GM12878 (cell line): ENCODE measurements around the gene RNF223. TPM values are rescaled to one million over a fixed set of nuclear protein-coding genes. Genes with fewer than 3 reads are reported as not detected.

Experiments
- ATAC-seq: fragments of 200-7000 bp; cut with Tn5 transposase; 3 replicates; pipeline ENCODE4 v1.9.1; 2020; ENCODE audit warnings: mild to moderate bottlenecking, moderate library complexity
- BruUV-seq: library from RNA; stranded (reverse); fragments of 400-500 nt; replicated peaks from 2 replicates; lab custom pipeline; 2021; lab: Mats Ljungman, UMichigan
- CTCF ChIA-PET: fragments of 300-600 bp; sonication (Branson Sonifier 250); formaldehyde crosslinking; extraction: SDS; loops from one replicate; lab custom pipeline; 2021; ENCODE audit warnings: inconsistent platforms; lab: Yijun Ruan, JAX
- POLR2A ChIA-PET: fragments of 350-600 bp; formaldehyde crosslinking; extraction: SDS; loops from one replicate; lab custom pipeline; 2021; ENCODE audit warnings: inconsistent platforms; lab: Charles Lee
- RAD21 ChIA-PET: fragments of 300-600 bp; sonication (Branson Sonifier 250); formaldehyde crosslinking; loops from one replicate; lab custom pipeline; 2023; ENCODE audit warnings: antibody characterized with exemption; ENCODE audit not compliant: unreplicated experiment; lab: Charles Lee
- SMC1A ChIA-PET: fragments of 300-600 bp; sonication (Branson Sonifier 250); formaldehyde crosslinking; loops from one replicate; lab custom pipeline; 2023; ENCODE audit not compliant: unreplicated experiment, uncharacterized antibody; lab: Charles Lee
- DNase-seq: peaks from one replicate; pipeline ENCODE4 v3.0.0-alpha.2; 2011; ENCODE audit warnings: low read depth, low spot score
- FAIRE-seq: peaks from 3 replicates; lab custom pipeline; 2011; peaks lifted over from hg19 to GRCh38; lab: Jason Lieb, UNC
- H2AFZ ChIP-seq: 2 replicates; pipeline ENCODE4 v1.6.0; 2011; ENCODE audit warnings: low read depth, low read length, control low read depth; ENCODE audit not compliant: control insufficient read depth
- H3K27ac ChIP-seq: 2 replicates; pipeline ENCODE4 v1.5.1; 2011; ENCODE audit warnings: control low read depth; ENCODE audit not compliant: control insufficient read depth, insufficient read depth
- H3K27me3 ChIP-seq, 2 experiments: replicated peaks in 1 of 2; 2 replicates each; pipeline versions ENCODE4 v1.6.0 to v1.6.1; 2011; ENCODE audit warnings: low read length in 1 of 2; ENCODE audit not compliant: control insufficient read depth in 2 of 2, insufficient read depth in 2 of 2
- H3K36me3 ChIP-seq, 2 experiments: 2 replicates each; pipeline ENCODE4 v1.5.1; 2011; ENCODE audit warnings: low read length in 1 of 2; ENCODE audit not compliant: control insufficient read depth in 2 of 2, insufficient read depth in 2 of 2
- H3K4me1 ChIP-seq: 2 replicates; pipeline ENCODE4 v1.6.1; 2011; ENCODE audit warnings: mild to moderate bottlenecking, low read length, moderate library complexity, mixed read lengths; ENCODE audit not compliant: control insufficient read depth, insufficient read depth
- H3K4me2 ChIP-seq: 2 replicates; pipeline ENCODE4 v1.6.0; 2011; ENCODE audit warnings: control low read depth; ENCODE audit not compliant: control insufficient read depth, insufficient read depth
- H3K4me3 ChIP-seq: fragments of 200-600 bp; sonication (generic); 2 replicates; pipeline ENCODE4 v1.5.1; 2016
- H3K79me2 ChIP-seq: 2 replicates; pipeline ENCODE4 v1.6.0; 2011; ENCODE audit warnings: low read length; ENCODE audit not compliant: control insufficient read depth, insufficient read depth
- H3K9ac ChIP-seq: 2 replicates; pipeline ENCODE4 v1.8.0; 2011; ENCODE audit warnings: low read length, control low read depth, mixed read lengths; ENCODE audit not compliant: control insufficient read depth, insufficient read depth
- H3K9me3 ChIP-seq: replicated peaks from 3 replicates; pipeline ENCODE4 v1.5.1; 2011; ENCODE audit warnings: mild to moderate bottlenecking, low read length; ENCODE audit not compliant: control insufficient read depth, insufficient read depth
- H4K20me1 ChIP-seq: 2 replicates; pipeline ENCODE4 v1.6.0; 2011; ENCODE audit not compliant: control insufficient read depth, insufficient read depth
- BHLHE40 ChIP-seq, 2 experiments: fragments of 450-650 bp in 1 of 2; IDR thresholded peaks; 2 replicates each; pipeline ENCODE4 v1.6.1; 2011 to 2017; ENCODE audit warnings: low read depth in 2 of 2, borderline replicate concordance in 1 of 2, improper control_type of control experiment in 1 of 2, low read length in 1 of 2, mild to moderate bottlenecking in 1 of 2
- BMI1 ChIP-seq: fragments of 450-650 bp; IDR thresholded peaks from 2 replicates; pipeline ENCODE4 v1.6.1; 2016; ENCODE audit warnings: mild to moderate bottlenecking, moderate library complexity, borderline replicate concordance
- FOXM1 ChIP-seq: IDR thresholded peaks from 2 replicates; pipeline ENCODE4 v1.6.1; 2012; ENCODE audit warnings: low read depth, mild to moderate bottlenecking, inconsistent platforms, low read length, moderate library complexity
- POLR2A ChIP-seq: IDR thresholded peaks from 2 replicates; pipeline ENCODE4 v1.6.1; 2011; ENCODE audit warnings: low read depth, mild to moderate bottlenecking, low read length
- RAD51 ChIP-seq: fragments of 450-650 bp; IDR thresholded peaks from 2 replicates; pipeline ENCODE4 v1.6.1; 2016; ENCODE audit warnings: moderate library complexity, mild to moderate bottlenecking, inconsistent platforms
- SMAD1 ChIP-seq: fragments of 450-650 bp; IDR thresholded peaks from 2 replicates; pipeline ENCODE4 v1.6.1; 2018; ENCODE audit warnings: mild to moderate bottlenecking, low read depth; ENCODE audit not compliant: partially characterized antibody
- TAF1 ChIP-seq: IDR thresholded peaks from 2 replicates; pipeline ENCODE4 v1.6.1; 2011; ENCODE audit warnings: mild to moderate bottlenecking, low read depth, low read length, borderline replicate concordance
- TCF3 ChIP-seq: IDR thresholded peaks from 2 replicates; pipeline ENCODE4 v1.6.1; 2012; ENCODE audit warnings: low read depth, mild to moderate bottlenecking, low read length, borderline replicate concordance; ENCODE audit not compliant: insufficient read depth
- TCF7 ChIP-seq: IDR thresholded peaks from 2 replicates; pipeline ENCODE4 v1.6.1; 2014; ENCODE audit warnings: antibody characterized with exemption, borderline replicate concordance
- ZNF24 ChIP-seq: fragments of 450-650 bp; IDR thresholded peaks from 2 replicates; pipeline ENCODE4 v1.6.1; 2017; ENCODE audit warnings: antibody characterized with exemption, mild to moderate bottlenecking
- WGBS: methylation state at CpG from one replicate; pipeline ENCODE4 v1.1.6; 2016; ENCODE audit warnings: low lambda C conversion rate; ENCODE audit not compliant: insufficient replicate concordance, insufficient coverage; ENCODE audit errors: missing lambda C conversion rate; 5-methylcytosine and 5-hydroxymethylcytosine counted together
- in situ Hi-C: fragments of 300-500 bp; cut with MboI; formaldehyde crosslinking; loops from 9 replicates; pipeline ENCODE4 v1.14.3; 2018; ENCODE audit warnings: mixed read lengths
- intact Hi-C: fragments of 100-400 bp; cut with micrococcal nuclease; formaldehyde crosslinking; loops from one replicate; pipeline ENCODE4 v1.14.2; 2022; ENCODE audit not compliant: unreplicated experiment
- polyA plus RNA-seq, 11 experiments: library from polyadenylated mRNA; depleted of rRNA in 4 of 11; unstranded in 6 of 11; stranded (reverse) in 5 of 11; fragments of >200 nt; fragmentation: Nextera tagmentation in 4 of 11; fragmentation: Illumina TruSeq in 1 of 11; extraction: Ambion mirVana in 4 of 11; extraction: Trizol in 1 of 11; gene quantifications; 1 replicate in 1 of 11; 2 replicates in 10 of 11; pipeline versions ENCODE4 v1.2.1 to v1.2.3, GENCODE V29; 2011 to 2016; ENCODE audit warnings: inconsistent platforms in 2 of 11, missing spikeins in 2 of 11, low read depth in 1 of 11
- total RNA-seq, 4 experiments: library from RNA; depleted of rRNA in 3 of 4; stranded (reverse); fragments of >200 nt in 3 of 4; fragmentation: Illumina TruSeq in 1 of 4; extraction: Trizol in 1 of 4; gene quantifications; 2 replicates each; pipeline versions ENCODE4 v1.2.1 to v1.2.3, GENCODE V29; 2013 to 2021
- TF ChIP-seq, protein P1 (sequence below): fragments of 150-350 bp; IDR thresholded peaks from 2 replicates; pipeline ENCODE4 v1.6.1; 2014; ENCODE audit warnings: mild to moderate bottlenecking, low read depth, low read length
- TF ChIP-seq, protein P2 (sequence below): fragments of 450-650 bp; IDR thresholded peaks from 2 replicates; pipeline ENCODE4 v1.6.1; 2016; ENCODE audit warnings: mild to moderate bottlenecking
- TF ChIP-seq, protein P3 (sequence below): fragments of 450-650 bp; IDR thresholded peaks from 2 replicates; pipeline ENCODE4 v1.6.1; 2017; ENCODE audit warnings: borderline replicate concordance
- TF ChIP-seq, protein P4 (sequence below): IDR thresholded peaks from 2 replicates; pipeline ENCODE4 v1.6.1; 2011; ENCODE audit warnings: borderline replicate concordance, low read depth, mild to moderate bottlenecking, moderate library complexity, mixed read lengths, low read length; ENCODE audit not compliant: insufficient read depth; ENCODE audit errors: extremely low read length
- TF ChIP-seq, protein P5 (sequence below): IDR thresholded peaks from 2 replicates; pipeline ENCODE4 v1.6.1; 2011; ENCODE audit warnings: mild to moderate bottlenecking, low read depth, low read length, moderate library complexity; ENCODE audit not compliant: insufficient replicate concordance

RNF223 gene
- total and polyA plus RNA-seq, 10 of the 15 experiments (the other 5 are each of a cell fraction or from before 2014, with no cell fraction given): 0.06 TPM; not detected in 9

DNA sequence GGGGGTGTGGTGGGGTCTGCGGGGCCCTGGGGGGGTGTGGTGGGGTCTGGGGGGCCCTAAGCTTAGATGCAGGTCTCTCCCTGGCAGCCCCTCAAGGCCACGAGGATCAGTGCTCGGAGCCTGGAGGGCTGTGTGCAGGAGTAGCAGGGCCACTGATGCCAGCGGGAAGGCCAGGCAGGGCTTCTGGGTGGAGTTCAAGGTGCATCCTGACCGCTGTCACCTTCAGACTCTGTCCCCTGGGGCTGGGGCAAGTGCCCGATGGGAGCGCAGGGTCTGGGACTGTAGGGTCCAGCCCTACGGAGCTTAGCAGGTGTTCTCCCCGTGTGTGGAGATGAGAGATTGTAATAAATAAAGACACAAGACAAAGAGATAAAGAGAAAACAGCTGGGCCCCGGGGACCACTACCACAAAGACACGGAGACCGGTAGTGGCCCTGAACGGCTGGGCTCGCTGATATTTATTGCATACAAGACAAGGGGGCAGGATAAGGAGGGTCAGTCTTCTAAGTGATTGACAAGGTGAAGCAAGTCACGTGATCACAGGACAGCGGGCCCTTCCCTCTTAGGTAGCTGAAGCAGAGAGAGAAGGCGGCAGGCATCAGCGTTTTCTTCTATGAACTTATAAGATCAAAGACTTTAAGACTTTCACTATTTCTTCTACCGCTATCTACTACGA lies 8.7 kb downstream of the RNF223 start:
- ChIA-PET POLR2A (interaction anchor here (0.7 kb wide), 1 partner anchor 32 kb away, joined by 3 read pairs; no protein-coding TSS in a partner anchor), RAD21 (interaction anchor here (1.3 kb wide), 1 partner anchor 56 kb away, joined by 3 read pairs; no protein-coding TSS in a partner anchor), CTCF (interaction anchor here (2.3 to 8.7 kb wide), 3 partner anchors 33 to 84 kb away, joined by 12 to 83 read pairs (median 71); partner anchors contain the start of gene PERM1), SMC1A (interaction anchor here (1.7 kb wide), 1 partner anchor 80 kb away, joined by 4 read pairs; no protein-coding TSS in a partner anchor)
- intact Hi-C loops (loop anchor here (10.0 kb wide), 1 partner anchor 161 kb away; no protein-coding TSS in a partner anchor), in situ Hi-C loops (no loop called here)
- TF ChIP-seq, protein P1, sequence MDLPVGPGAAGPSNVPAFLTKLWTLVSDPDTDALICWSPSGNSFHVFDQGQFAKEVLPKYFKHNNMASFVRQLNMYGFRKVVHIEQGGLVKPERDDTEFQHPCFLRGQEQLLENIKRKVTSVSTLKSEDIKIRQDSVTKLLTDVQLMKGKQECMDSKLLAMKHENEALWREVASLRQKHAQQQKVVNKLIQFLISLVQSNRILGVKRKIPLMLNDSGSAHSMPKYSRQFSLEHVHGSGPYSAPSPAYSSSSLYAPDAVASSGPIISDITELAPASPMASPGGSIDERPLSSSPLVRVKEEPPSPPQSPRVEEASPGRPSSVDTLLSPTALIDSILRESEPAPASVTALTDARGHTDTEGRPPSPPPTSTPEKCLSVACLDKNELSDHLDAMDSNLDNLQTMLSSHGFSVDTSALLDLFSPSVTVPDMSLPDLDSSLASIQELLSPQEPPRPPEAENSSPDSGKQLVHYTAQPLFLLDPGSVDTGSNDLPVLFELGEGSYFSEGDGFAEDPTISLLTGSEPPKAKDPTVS: no peak
- TF ChIP-seq ZNF24 (no peak), BHLHE40 (IDR thresholded peaks at IDR 0.05; ENCODE audit: borderline replicate concordance in 1 of 2, low read depth in 2 of 2, low read length in 1 of 2) (peak in 1 of 2 experiments; percentile 61; a peak in 2 of 4 replicates), TCF3 (no peak), TAF1 (no peak), SMAD1 (no peak), RAD51 (peak; percentile 95), TCF7 (no peak), POLR2A (no peak), BMI1 (no peak), FOXM1 (no peak)
- TF ChIP-seq, protein P2, sequence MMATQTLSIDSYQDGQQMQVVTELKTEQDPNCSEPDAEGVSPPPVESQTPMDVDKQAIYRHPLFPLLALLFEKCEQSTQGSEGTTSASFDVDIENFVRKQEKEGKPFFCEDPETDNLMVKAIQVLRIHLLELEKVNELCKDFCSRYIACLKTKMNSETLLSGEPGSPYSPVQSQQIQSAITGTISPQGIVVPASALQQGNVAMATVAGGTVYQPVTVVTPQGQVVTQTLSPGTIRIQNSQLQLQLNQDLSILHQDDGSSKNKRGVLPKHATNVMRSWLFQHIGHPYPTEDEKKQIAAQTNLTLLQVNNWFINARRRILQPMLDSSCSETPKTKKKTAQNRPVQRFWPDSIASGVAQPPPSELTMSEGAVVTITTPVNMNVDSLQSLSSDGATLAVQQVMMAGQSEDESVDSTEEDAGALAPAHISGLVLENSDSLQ: peak; percentile 83
- TF ChIP-seq, protein P3, sequence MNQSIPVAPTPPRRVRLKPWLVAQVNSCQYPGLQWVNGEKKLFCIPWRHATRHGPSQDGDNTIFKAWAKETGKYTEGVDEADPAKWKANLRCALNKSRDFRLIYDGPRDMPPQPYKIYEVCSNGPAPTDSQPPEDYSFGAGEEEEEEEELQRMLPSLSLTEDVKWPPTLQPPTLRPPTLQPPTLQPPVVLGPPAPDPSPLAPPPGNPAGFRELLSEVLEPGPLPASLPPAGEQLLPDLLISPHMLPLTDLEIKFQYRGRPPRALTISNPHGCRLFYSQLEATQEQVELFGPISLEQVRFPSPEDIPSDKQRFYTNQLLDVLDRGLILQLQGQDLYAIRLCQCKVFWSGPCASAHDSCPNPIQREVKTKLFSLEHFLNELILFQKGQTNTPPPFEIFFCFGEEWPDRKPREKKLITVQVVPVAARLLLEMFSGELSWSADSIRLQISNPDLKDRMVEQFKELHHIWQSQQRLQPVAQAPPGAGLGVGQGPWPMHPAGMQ: no peak
- TF ChIP-seq, protein P4, sequence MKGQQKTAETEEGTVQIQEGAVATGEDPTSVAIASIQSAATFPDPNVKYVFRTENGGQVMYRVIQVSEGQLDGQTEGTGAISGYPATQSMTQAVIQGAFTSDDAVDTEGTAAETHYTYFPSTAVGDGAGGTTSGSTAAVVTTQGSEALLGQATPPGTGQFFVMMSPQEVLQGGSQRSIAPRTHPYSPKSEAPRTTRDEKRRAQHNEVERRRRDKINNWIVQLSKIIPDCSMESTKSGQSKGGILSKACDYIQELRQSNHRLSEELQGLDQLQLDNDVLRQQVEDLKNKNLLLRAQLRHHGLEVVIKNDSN: no peak
- TF ChIP-seq, protein P5, sequence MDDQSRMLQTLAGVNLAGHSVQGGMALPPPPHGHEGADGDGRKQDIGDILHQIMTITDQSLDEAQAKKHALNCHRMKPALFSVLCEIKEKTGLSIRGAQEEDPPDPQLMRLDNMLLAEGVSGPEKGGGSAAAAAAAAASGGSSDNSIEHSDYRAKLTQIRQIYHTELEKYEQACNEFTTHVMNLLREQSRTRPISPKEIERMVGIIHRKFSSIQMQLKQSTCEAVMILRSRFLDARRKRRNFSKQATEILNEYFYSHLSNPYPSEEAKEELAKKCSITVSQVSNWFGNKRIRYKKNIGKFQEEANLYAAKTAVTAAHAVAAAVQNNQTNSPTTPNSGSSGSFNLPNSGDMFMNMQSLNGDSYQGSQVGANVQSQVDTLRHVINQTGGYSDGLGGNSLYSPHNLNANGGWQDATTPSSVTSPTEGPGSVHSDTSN: peak; percentile 56
- H3K4me3 ChIP-seq: no peak overlapping the region
- H3K9me3 ChIP-seq: no peaks in the 10 kb centered on the region
- H3K4me1 ChIP-seq: peaks cover 25% of the 10 kb centered on the region
- H3K36me3 ChIP-seq: no peaks in the 10 kb centered on the region
- H3K79me2 ChIP-seq: no peaks in the 10 kb centered on the region
- no TSS peak for BruUV-seq
- H3K9ac ChIP-seq: no peak overlapping the region
- ATAC-seq (no peak), DNase-seq (no peak), FAIRE-seq (peak; percentile 35)
- 30% methylated on average over 19 of the region's 20 CpGs for WGBS
- no peak overlapping the region for H3K4me2 ChIP-seq
- H4K20me1 ChIP-seq: no peaks in the 10 kb centered on the region
- H3K27me3 ChIP-seq: no peaks in the 10 kb centered on the region
- no peak overlapping the region for H3K27ac ChIP-seq
- no peak overlapping the region for H2AFZ ChIP-seq
